GM18861 (cell line): ENCODE data around the gene R3HDM4.
"Not testable (repeated sequence)": the region's sequence is repeated elsewhere in the genome, so short reads cannot be mapped to it uniquely, and the experiment has no call there.

Experiments used
- ATAC-seq: cut with Tn5 transposase; IDR thresholded peaks from one replicate; pipeline ENCODE4 v1.9.1; 2021; ENCODE audit not compliant: unreplicated experiment

Gene R3HDM4

DNA sequence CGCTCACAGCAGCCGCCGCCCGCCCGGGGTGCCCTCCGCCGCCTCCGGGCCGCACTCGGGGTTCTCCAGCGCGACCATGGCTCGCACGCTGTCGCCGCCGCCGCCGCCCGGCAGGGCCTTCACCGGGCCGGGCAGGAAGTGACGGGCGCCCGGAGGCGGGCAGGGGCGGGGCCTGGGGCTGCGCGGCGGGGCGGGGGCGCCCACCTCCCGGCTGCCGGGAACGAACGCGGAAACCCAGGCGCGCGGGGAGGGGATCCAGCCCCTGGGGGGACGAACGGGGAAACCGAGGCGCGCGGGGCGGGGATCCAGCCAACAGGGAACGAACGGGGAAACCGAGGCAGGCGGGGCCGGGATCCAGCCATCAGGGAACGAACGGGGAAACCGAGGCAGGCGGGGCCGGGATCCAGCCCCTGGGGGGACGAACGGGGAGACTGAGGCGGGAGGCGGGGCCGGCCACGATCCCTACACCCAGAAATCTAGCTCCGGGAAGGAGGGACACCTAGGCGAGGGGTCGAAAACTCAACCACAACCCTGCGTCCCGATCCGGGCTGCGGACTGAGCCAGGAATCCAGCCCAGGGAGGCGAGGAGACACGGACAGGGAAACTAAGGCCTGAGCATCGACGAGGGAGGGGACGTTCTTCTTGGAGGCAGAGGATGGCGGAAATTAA, at the start of gene R3HDM4:
Gene R3HDM4 (minus strand): TSS at position 140 of the 669 bp plus-strand sequence. CDS start 62 bp downstream, at position 78.
- no peak for ATAC-seq

DNA sequence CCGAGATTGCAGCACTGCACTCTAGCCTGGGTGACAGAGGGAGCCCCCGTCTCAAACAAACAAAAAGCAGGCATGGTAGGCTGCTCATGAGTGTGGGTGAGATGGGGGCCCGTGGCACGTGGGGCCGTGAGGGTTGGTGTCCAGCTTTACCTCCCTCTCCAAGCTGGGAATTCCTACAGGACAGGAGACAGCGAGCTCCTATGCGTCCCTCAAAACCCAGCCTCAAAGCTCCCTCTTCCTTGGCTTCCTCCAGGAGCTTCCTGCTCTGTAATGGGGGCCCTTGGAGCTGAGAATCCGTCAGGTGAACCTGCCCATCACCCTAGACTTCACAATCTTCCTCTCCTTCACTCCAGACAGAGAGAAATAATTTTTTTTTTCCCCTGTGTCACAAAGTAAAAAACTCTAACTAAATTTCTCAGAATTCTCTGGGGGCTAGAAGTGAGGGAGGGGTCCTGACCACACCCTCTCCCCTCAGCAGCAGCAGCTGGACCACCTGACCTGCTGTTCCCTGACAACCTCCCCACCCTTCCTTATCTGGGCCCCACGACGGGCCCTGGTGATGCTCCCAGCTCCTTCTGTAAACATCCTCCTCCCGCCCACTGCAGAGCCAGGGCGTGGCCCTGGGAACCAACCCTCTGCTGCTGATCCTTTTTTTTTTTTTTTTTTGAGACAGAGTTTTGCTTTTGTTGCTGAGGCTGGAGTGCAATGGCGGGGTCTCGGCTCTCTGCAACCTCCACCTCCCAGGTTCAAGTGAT, 49.0 kb upstream of the R3HDM4 start:
- ATAC-seq: no peak

DNA sequence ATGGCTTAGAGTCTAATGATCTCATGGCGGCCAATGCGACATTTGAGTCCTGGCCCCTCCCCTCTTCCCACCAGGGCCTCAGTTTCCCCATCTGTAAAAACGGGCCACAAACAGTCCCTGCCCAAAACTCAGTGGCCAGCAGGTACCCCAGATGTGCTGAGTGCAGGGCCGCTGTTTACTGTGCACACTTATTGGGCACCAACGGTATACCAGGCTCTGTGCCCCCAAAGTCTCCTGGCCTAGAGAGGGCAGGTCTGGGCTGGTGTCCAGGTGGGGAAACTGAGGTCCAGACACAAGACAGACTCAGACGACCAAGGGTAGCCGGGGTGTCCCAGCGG, 47.6 kb upstream of the R3HDM4 start:
- ATAC-seq: no peak

DNA sequence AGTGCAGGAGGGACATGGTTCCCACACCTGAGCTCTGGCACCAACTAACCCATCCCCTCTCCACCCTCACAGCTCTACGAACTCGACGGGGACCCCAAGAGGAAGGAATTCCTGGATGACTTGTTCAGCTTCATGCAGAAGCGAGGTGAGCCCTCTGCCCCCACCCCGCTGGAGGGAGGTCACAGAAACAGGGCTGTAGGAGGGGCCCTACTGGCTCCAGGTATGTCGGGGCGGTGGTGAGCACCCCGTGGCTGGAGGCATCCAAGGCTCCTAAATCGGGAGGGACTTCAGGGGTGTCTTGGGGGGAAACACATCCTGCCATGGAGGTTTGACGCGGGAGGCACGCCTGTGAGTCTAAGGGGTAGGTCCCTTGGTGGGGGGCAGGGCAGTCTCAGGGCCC, 47.0 kb upstream of the R3HDM4 start:
- ATAC-seq: no peak

DNA sequence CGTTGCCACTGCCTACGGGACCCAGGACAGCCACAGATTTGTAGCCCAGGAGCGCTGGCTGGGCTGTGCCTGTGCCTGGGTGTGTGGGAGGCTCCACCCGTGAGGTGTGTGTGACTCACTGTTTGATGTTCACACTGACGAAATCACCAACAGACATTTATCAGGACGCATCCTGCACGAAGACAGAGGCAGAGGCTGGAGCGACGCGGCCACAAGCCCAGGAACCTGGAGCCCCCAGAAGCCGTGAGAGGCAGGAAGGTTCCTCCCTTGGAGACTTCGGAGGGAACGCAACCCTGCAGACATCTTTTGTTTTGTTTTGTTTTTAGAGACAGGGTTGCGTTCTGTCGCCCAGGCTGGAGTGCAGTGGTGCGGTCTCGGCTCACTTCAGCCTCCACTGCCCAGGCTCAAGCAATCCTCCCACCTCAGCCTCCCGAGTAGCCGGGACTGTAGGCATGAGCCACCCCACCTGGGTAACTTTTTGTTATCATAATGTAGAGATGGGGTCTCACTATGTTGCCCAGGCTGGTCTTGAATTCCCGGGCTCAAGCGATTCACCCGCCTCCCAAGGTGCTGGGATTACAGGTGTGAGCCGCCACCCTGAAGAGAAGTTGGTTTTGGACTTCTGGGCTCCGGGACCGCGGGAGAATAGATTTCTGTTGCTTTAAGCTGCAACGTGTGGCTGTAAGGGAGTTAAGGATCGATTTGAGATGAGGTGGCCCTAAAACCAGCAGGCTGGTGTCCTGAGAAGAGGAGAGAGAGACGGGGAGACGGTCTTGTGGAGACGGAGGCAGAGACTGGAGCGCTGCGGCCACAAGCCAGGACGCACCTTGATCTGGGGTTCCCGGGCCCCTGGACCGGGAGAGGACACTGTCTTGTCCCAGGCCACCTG, 46.2 kb upstream of the R3HDM4 start:
- ATAC-seq: no peak

DNA sequence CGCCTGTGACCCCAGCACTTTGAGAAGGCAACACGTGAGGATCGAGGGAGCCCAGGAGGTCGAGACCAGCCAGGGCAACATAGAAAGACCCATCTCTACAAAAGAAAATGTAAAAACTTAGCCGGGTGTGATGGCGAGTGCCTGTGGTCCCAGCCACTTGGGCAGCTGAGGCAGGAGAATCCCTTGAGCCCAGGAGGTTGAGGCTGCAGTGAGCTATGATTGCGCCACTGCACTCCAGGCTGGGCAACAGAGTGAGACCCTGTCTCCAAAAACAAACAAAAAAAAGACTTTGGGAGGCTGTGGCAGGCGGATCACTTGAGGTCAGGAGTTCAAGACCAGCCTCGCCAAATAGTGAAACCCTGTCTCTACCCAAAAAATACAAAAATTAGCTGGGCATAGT, 44.6 kb upstream of the R3HDM4 start:
- not testable (repeated sequence) for ATAC-seq

DNA sequence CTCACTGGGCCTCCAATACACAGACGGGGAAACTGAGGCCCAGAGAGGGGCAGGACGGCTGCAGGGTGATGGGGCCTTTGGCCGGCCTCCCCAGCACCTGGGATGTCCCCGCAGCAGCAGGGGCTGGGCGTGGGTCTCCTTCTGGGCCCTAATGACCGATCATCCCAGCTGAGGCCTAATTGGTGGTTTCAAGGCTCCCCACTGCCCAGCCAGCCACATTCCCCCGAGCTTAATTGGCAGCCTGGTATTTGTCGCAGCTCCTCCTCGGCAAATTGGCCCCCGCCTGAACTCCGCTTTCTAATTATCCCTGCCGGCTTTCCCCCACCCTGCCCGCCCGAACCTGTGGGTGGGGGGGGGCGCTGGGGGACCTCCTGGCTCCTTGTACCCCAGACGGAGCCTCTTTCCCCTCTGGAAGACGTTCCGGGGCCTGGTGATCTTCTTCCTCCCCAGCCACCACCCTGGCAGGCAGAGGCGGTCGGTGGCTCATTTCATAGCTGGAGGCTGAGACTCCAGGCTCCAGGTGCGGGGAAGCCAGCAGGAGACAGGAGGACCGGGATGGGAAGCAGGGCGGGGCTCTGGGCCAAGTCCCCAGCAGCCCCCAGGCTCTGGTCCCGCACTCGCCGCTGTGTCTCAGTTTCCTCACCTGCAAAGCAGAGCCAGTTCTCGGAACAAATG, 43.9 kb upstream of the R3HDM4 start:
- no peak for ATAC-seq

DNA sequence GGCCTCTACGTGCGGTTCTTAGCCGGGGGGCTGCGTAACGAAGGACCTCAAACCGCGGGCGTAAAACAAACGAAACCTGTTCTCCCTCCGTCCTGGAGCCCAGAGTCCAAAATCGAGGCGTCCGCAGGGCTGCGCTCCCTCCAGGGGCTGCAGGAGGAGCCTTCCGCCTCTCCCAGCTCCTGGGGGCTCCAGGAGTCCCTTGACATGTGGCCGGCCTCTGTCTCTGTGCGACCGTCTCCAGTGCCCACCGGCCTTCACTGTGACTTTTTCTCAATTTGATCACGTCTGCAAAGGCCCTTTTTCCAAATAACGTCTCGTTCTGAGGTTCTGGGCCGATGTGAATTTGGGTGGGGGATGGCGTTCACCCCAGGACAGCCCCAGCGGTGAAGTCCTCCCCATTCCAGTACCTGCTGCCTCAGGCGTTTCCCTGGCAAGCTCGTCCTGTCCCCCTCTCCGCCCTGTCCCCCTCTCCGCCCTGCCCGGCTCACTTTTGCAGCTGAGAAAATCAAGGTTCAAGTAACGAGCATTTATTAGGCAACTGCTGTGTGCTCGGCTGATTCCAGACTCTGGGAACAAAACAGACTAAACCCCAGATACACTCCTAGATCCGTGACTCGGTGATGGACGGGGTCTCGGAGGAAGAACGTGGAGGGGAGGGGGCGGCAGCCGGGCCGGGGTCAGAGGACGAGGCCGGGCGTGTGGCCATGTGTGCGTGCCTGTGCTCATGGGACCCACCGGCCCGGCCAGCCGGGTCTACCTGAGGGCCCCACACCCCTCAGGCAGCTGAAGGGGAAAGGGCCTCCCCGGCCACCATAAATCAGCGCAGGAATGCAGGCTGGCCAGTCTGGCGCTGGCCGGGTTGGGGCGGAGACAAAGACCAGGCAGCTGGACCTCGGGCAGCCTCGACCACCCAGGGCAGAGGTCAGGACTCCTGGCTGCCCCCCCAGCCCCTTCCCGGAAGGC, 43.1 kb upstream of the R3HDM4 start:
- ATAC-seq: no peak

DNA sequence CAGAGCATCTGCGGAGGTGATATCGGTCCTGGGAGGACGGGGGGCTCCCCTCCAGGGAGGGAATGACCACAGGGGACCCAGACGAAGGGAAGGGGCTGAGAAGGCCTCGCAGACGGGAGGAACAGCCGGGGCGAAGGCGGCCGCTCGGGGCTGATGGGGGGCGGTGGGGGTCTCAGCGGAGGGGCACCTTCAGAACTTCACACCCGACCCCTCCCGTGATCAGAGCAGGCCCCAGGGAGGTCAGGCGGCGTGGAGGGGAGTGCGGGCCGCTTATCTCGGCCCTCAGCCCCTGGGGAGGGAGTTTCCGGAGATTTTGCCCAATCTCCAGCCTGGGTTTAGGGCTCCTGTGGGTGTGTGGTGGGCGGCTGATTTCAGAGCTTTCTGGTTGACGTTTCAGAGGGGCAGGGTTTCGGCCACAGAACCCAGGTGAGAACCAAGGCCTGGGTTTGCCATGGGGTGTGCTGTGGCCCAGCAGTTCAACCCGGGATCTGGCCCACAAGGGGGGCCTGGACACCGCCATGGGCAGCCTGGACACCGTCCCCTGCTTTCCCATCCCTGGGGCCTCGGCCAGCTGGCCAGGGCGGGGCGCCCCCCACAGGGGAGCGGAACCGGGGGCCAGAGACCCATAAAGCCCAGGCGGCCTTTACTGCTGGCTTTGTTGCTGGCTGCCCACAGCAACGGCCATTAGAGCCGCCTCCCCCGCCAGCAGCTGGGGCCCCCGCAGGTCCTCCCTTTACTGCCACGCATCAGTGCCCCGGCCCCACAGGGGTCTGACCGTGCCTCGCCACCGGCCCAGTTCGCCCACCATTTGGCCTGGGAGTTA, 41.9 kb upstream of the R3HDM4 start:
- ATAC-seq: peak; percentile 43

DNA sequence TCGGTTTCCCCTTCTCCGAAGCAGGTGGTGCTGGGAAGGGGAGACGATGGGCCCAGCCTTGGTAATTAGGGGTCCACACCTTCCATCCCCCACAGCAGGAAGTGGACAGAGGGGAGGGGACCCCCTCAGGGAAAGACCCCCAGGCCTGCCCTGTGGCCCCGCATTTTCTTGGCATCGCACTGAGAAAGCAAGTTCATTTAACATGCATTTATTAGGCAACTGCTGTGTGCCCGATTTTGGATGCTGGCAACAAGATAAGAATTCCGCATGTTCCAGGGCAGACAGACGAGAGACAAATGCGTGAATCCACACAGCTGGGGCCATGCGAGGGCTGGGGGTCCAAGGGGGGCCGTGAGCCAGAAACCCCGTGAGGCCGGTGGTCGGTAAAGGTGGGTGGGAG, 41.3 kb upstream of the R3HDM4 start:
- no peak for ATAC-seq

DNA sequence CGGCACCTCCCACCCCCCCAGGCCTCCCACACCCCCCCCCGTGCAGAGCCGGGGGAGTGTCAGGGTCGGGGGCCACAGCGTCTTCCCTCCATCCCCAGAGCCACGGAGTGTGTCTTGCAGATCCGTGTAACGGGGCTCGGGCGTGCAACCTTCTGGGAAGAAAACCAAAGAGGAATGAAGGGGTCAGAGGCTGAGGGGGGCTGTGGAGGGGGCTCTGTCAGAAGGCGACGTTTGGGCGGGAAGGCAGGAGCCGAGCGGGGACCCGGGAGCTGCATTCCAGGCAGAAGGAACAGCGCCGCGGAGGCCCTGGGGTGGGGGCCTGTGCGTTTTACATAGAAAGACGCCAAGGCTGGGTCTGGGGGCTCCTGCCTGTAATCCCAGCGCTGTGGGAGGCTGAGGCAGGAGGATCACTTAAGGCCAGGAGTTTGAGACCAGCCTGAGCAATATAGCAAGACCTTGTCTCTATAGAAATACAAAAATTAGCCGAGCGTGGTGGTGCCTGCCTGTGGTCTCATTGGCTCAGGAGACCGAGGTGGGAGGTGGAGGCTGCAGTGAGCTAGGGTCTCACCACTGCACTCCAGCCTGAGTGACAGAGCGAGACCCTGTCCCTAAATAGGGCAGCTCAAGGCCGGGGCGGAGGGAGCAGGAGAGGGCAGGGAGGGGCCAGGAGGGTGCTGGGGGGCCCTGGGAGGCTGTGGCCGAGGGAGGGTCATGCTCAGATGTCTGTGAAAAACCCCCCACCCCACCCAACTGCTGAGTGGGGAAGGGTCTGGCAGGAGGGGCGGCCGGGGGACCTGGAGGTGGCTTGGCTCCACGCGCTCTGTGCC, 40.6 kb upstream of the R3HDM4 start:
- no peak for ATAC-seq

DNA sequence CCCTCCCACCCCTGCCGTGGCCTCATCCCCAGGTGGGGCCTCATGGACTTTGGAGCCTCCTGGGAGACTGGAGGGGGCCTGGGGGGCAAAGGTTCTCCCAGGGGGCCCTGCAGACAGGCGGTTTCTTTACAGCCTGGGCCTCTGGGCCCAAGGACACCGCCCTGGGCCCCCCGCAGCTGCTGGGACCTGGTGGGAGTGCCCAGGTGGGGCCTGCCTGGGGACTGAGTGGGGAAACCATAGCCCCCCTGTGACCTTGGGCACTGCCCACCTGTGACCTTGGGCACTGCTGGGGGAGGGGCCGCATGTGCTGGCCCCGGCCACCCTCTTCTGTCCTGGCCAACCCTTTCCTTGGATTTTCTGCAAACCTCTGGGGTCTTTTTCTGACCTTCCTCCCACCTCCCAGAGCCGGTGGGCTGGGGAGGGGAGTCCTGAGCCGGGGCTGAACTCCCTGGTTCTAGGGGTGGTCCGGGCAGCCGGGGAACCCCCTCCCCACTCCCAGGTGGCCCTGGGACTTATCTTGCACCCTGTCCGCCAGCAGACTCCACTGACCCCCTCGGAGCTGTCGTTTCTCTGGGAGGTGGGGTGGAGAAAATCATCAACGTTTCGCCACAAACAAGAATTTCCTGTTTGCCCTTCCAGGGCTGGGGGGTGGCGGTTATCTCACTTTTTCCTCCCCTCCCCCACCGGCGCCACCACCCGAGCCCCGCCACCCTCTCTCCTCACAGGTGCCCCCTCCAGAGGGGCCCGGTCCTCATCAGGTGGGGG, 39.8 kb upstream of the R3HDM4 start:
- ATAC-seq: no peak

DNA sequence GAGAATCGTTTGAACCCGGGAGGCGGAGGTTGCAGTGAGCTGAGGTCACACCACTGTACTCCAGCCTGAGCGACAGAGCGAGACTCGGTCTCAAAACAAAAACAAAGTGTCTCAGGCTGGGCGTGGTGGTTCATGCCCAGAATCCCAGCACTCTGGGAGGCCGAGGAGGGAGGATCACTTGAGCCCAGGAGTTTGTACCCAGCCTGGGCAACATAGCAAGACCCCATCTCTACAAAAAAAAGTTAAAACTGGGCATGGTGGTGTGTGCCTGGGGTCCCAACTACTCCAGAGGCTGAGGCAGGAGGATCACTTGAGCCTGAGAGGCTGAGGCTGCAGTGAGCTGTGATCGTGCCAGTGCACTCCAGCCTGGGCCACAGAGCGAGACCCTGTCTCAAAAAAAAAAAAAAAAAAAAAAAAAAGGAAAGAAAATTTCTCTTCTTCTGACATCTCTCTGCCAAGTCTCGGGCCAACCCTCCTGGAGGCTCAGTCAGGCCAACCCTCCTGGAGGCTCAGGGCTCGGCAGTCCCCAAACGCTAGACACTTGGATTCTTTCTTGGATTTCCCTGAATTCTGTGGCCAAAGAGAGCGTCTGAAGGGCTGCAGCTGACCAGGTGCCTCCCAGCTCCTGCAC, 39.1 kb upstream of the R3HDM4 start:
- ATAC-seq: no peak

DNA sequence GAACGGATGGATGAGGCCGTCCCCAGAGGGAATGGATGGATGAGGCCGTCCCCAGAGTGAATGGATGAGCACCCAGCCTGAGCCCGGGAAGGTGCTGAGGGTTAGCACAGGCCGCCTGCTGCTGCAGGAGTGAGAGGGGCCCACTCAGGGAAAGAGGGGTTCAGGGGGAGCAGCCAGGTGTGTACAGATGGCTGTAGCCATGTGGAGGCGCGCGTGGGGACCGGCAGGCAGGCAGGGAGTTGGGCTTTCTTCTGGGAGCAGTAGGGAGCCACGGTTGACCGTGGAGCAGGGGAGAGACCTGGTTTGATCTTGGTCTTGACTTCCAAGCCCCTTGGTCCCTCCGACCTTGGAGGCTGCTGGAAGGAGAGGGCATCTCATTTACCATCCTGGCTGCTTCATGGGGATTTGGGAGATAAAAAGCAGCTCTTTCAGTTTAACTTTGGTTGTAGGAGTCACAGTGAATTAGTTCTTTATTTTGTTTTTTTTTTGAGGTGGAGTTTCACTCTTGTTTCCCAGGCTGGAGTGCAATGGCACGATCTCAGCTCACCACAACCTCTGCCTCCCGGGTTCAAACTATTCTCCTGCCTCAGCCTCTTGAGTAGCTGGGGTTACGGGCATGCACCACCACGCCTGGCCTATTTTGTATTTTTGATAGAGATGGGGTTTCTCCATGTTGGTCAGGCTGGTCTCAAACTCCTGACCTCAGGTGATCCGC, 37.5 kb upstream of the R3HDM4 start:
- no peak for ATAC-seq

DNA sequence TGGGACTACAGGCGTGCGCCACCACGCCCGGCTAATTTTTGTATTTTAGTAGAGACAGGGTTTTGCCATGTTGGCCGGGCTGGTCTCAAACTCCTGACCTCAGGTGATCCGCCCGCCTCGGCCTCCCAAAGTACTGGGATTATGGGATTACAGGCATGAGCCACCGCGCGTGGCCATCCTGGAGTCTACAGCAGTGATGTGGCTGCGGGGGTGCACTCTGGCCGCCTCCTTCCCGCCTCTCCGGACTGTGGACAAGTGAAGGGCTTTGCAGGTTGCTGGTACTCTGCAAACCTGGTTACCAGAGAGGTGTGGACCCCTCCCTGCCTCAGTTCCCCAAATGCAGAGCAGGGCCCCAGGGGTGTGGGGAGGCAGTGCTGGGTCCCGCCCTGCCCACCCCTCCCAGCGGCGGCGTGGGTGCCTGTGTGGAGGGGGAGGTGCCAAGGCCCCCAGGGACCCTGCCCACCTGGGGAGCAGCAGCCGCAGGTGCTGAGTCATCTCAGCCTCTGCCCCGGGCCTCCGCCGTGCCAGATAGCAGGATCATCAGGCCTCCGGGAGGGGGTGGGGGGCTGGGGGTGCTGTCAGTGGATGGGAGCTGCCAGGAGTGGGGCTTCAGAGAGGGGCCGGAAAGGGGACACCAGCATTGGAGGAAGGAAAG, 36.0 kb upstream of the R3HDM4 start:
- no peak for ATAC-seq
